Astrocyte of the spinal cord (primary cell): Measurements from ENCODE around the gene DTL.

Experiments
- DNase-seq: peaks from one replicate; pipeline ENCODE4 v3.0.0; 2011; ENCODE audit warnings: low read depth, low spot score
- H3K4me3 ChIP-seq: 2 replicates; pipeline ENCODE4 v1.5.1; 2011; ENCODE audit warnings: low read depth, mild to moderate bottlenecking, low read length, moderate library complexity
- in situ Hi-C: cut with HindIII; loops from 2 replicates; pipeline ENCODE4 v1.10.0; 2017; ENCODE audit warnings: low sequenced_read_pairs
- TF ChIP-seq, protein P1 (sequence below): IDR thresholded peaks from 2 replicates; pipeline ENCODE4 v1.5.1; 2012; ENCODE audit warnings: low read depth, mild to moderate bottlenecking, low read length, inconsistent platforms

DTL gene

DNA sequence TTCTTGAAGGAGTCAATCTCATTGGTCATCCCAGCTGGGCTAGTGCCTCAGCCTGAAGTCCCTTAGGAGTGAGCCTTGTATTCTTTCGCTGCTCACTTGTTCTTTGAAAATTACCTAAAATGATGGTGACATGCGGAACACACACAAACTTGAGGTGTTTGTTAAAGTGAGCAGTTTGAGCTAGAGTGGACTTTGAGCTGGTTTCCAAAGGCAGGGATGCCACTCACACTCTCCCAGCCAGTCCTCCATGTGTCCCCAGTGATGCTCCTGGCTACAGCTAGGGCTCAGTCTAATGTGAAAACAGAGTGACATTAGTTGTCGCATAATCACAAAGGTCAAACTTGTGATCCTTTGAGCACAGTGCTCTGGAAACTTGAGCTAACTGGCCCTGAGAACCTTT lies 84.3 kb downstream of the DTL start:
- TF ChIP-seq, protein P1, sequence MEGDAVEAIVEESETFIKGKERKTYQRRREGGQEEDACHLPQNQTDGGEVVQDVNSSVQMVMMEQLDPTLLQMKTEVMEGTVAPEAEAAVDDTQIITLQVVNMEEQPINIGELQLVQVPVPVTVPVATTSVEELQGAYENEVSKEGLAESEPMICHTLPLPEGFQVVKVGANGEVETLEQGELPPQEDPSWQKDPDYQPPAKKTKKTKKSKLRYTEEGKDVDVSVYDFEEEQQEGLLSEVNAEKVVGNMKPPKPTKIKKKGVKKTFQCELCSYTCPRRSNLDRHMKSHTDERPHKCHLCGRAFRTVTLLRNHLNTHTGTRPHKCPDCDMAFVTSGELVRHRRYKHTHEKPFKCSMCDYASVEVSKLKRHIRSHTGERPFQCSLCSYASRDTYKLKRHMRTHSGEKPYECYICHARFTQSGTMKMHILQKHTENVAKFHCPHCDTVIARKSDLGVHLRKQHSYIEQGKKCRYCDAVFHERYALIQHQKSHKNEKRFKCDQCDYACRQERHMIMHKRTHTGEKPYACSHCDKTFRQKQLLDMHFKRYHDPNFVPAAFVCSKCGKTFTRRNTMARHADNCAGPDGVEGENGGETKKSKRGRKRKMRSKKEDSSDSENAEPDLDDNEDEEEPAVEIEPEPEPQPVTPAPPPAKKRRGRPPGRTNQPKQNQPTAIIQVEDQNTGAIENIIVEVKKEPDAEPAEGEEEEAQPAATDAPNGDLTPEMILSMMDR = no peak
- in situ Hi-C loops = no loop called here
- no peak overlapping the region for H3K4me3 ChIP-seq
- no peak for DNase-seq

DNA sequence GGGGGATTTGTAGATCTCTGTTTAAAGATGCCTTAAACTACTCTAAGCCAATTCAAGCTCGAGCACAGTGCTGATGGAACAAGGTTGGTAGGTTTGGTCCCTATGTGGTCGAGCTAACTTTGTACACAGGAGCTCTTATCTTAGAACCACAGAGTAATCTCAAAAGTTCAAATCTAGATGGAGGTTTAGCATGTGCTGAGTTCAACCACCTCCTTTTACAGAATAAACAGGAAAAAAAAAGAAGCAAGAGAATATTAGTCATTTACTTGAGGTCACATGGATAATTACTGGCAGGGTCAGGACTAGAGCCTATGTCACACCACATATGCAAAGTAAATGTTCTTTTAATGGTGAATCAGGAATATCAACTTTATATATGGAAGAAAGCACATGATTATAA lies 86.2 kb downstream of the DTL start:
- no peak for DNase-seq
- in situ Hi-C loops = no loop called here
- TF ChIP-seq, protein P1 = no peak

DNA sequence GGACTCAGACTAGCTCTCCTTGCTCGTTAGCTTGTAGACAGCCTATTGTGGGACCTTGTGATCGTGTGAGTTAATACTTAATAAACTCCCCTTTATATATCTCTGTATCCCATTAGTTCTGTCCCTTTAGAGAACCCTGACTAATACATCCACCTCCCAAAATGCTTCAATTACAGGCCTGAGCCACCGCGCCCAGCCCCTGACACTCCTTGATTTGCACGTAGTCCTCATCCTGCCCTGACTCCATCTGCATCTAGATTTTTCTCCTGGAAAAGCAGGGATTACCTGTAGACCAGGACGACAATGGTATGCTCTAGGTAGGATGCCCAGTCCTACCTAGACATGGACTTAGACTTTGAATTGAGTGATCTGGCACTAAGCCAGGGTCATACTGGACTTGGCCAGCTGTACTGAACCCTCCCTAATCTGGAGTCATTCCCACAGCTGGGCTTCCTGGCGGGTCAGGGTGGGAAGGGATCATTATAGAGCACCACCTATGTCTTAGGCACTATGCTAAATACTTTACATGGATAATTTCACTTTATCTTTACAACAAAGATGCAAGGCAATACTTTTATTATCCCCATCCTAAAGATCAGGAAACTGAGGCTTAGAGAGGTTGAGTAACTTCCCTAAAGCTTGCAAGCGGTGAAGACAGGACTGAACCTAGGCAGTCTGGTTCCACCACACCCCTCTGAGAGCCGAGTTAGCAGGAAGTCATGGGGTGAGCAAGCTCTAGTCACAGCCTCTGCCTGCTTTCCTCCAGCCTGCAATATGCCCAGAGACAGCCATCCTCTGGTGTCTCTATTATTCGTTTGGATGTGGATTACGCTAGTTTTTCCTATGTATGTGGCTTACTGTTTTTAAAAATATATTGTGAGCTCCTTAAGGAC lies 89.4 kb downstream of the DTL start:
- H3K4me3 ChIP-seq = no peak overlapping the region
- DNase-seq = no peak
- in situ Hi-C loops = no loop called here
- TF ChIP-seq, protein P1 = no peak

More for the DNA sequence above, 86.2 kb downstream of the DTL start:
- H3K4me3 ChIP-seq = no peak overlapping the region

DNA sequence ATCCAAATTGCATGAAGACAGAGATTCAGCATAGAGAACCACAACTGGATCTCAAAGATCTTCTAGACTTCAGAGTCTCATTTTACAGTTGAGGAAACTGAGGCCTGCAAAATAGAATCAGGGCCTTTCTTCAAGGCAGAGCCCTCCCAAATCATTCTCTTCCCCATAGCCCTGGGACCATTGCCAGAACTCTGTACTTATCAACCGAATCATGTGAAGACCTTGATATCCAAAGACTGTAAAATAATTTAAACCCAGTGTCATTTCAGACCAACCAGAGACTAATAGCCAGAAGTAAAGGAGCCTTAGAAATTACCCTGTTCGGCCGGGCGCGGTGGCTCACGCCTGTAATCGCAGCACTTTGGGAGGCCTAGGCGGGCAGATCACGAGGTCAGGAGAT lies 90.1 kb downstream of the DTL start:
- in situ Hi-C loops = no loop called here
- no peak overlapping the region for H3K4me3 ChIP-seq
- TF ChIP-seq, protein P1 = no peak
- DNase-seq = no peak

DNA sequence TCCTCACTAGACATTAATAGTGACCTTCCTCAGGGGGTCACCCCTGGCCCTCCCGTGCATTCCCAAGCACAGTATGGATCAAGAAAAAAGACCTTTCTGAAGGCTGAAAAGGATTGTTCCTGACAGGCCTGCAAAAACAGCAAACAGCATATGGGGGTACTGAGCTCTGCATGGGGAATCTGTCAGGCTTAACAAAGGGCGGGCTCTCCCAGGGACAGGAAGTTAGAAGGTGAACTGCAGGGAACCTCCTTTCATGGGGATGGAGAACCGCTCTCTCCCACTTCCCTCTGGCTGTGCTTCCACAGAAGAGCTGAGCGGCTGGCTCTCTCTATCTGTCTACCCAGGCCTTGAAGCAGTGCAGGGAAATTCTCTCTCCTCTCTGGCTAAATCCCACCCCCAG lies 91.7 kb downstream of the DTL start:
- in situ Hi-C loops = no loop called here
- TF ChIP-seq, protein P1 = no peak
- no peak for DNase-seq

DNA sequence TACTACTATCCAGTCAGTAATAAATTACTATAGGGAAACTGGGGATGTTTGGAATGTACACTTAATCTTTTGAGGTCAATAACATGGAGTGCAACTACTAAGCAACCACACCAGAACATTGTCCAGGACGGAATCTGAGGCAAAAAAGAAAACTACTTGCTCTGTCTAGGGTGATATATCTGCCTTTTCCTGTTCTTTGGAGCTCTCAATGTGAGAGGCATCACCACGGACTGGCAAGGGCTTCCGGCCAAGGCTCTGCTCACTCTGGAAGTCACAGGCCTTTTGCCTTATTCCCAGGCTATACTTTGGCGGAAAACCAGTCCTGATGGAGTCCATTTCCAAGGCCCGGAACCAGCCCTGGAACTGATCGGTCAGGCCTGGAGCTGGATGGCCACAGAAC lies 94.2 kb downstream of the DTL start:
- in situ Hi-C loops = no loop called here
- DNase-seq = no peak
- TF ChIP-seq, protein P1 = no peak
- no peak overlapping the region for H3K4me3 ChIP-seq

More for the DNA sequence above, 91.7 kb downstream of the DTL start:
- no peak overlapping the region for H3K4me3 ChIP-seq
